Lower leg skin (tissue), 3 donors: ENCODE measurements around the gene MEI1.

Source experiments
- CTCF ChIP-seq, 3 donors: fragments of 450-650 bp; IDR thresholded peaks; one replicate each; pipeline ENCODE4 v1.5.1; 2016; ENCODE audit warnings: antibody characterized with exemption in 3 of 3, mild to moderate bottlenecking in 3 of 3, moderate library complexity in 2 of 3
- POLR2A ChIP-seq, 2 donors: fragments of 450-650 bp; IDR thresholded peaks; one replicate each; pipeline ENCODE4 v1.6.1; 2016 to 2017; ENCODE audit warnings: antibody characterized with exemption in 2 of 2, mild to moderate bottlenecking in 1 of 2, moderate library complexity in 1 of 2

GRCh38 chr22:41812805-41813545 is 113.7 kb downstream of the MEI1 start:
- TF ChIP-seq CTCF (IDR thresholded peaks at IDR 0.05) (no peak), POLR2A (IDR thresholded peaks at IDR 0.05) (no peak)
